Activated CD8-positive, alpha-beta T cell treated with anti-CD3 and anti-CD28 coated beads, Interleukin-2, amount 10 ng/mL, durations not matched to agents 7 days and 5 days (primary cell): Measurements from ENCODE around the gene GPR135. TPM values are rescaled to one million over a fixed set of nuclear protein-coding genes. Genes with fewer than 3 reads are reported as not detected.
"Not testable (repeated sequence)": the region's sequence is repeated elsewhere in the genome, so short reads cannot be mapped to it uniquely, and the experiment has no call there.

Experiments used
- ATAC-seq: fragments of 150-1000 bp; cut with Tn5 transposase; one replicate; pipeline ENCODE4 v1.10.0; 2021; ENCODE audit warnings: moderate library complexity
- CTCF ChIA-PET: fragments of 350-600 bp; sonication (Branson Sonifier 250); formaldehyde crosslinking; loops from one replicate; lab custom pipeline; 2021; ENCODE audit warnings: antibody characterized with exemption; lab: Charles Lee
- POLR2A ChIA-PET: fragments of 350-600 bp; sonication (Branson Sonifier 250); formaldehyde crosslinking; loops from one replicate; lab custom pipeline; 2021; ENCODE audit warnings: antibody characterized with exemption; lab: Charles Lee
- DNase-seq: peaks from one replicate; pipeline ENCODE4 v3.0.0-alpha.2; 2020
- H3K27ac Mint-ChIP-seq: one replicate; pipeline ENCODE4 v1.8.0; 2021; ENCODE audit warnings: mild to moderate bottlenecking, mixed read lengths
- H3K27me3 Mint-ChIP-seq: one replicate; pipeline ENCODE4 v1.8.0; 2021; ENCODE audit warnings: low read depth, mixed read lengths
- H3K36me3 Mint-ChIP-seq: one replicate; pipeline ENCODE4 v1.8.0; 2021; ENCODE audit warnings: low read depth, mixed read lengths
- H3K4me1 Mint-ChIP-seq: one replicate; pipeline ENCODE4 v1.8.0; 2021; ENCODE audit warnings: low read depth, mixed read lengths
- H3K4me3 Mint-ChIP-seq: one replicate; pipeline ENCODE4 v1.8.0; 2021; ENCODE audit warnings: mild to moderate bottlenecking, mixed read lengths
- H3K9me3 Mint-ChIP-seq: one replicate; pipeline ENCODE4 v1.8.0; 2022; ENCODE audit warnings: mixed read lengths; ENCODE audit not compliant: insufficient read depth
- total RNA-seq, 2 experiments: library from RNA; stranded (reverse); gene quantifications; one replicate each; pipeline ENCODE4 v1.2.3, GENCODE V29; 2021

Gene GPR135
- total RNA-seq, 2 experiments from 2014 or later, result 1.5 to 1.8 TPM

DNA sequence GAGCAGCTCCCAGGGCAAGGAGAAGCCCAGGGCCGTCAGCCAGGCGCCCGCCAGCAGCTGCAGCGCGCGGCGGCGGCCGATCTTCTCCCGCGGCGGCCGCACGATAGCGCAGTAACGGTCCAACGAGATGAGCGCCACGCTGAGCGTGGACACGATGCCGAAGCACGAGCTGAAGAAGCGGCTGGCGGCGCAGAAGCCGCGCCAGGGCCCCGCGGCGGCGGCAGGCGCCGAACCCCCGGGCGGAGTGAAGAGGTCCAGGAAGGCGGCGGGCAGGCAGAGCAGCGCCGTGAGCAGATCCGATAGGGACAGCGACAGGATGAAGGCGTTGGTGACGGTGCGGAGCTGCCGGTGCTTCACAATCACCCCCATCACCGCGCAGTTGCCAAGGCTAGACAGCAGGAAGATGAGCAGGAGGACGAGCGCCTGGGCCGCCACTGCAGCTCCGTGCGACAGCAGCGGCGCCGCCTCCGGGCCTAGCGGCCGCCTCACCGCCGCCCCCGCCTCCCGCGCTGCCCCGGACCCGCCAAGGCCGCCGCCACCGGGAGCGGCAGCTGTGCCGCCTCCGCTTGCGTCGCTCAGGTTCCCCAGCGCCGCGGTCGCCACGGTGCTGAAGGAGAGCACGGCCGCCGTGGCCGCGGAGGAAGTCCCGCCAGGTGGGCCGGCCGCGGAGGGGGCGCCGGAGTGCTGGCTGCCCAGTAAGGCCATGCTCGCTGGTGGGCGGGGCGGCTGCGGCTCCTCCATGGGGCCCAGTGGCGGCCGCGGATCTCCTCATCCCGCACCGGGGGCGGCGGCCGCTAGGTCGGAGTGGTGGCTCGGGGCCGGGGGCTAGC lies 479 bp downstream of the GPR135 start:
- ATAC-seq, result peak; percentile 79
- H3K27ac Mint-ChIP-seq, result peak overlapping the region; percentile 62
- H3K27me3 Mint-ChIP-seq, result no peaks in the 10 kb centered on the region
- POLR2A ChIA-PET, result interaction anchor here (1.9 kb wide), 1 partner anchor 14 kb away, joined by 6 read pairs; no protein-coding TSS in a partner anchor
- H3K36me3 Mint-ChIP-seq, result peaks cover 6% of the 10 kb centered on the region
- H3K4me3 Mint-ChIP-seq, result peak overlapping the region; percentile 78
- peaks cover 14% of the 10 kb centered on the region for H3K4me1 Mint-ChIP-seq
- no peaks in the 10 kb centered on the region for H3K9me3 Mint-ChIP-seq
- DNase-seq, result peak; percentile 65
- CTCF ChIA-PET, result interaction anchor here (1.2 to 1.7 kb wide), 2 partner anchors 20 to 112 kb away, joined by 3 to 5 read pairs; partner anchors contain the start of genes JKAMP and L3HYPDH

DNA sequence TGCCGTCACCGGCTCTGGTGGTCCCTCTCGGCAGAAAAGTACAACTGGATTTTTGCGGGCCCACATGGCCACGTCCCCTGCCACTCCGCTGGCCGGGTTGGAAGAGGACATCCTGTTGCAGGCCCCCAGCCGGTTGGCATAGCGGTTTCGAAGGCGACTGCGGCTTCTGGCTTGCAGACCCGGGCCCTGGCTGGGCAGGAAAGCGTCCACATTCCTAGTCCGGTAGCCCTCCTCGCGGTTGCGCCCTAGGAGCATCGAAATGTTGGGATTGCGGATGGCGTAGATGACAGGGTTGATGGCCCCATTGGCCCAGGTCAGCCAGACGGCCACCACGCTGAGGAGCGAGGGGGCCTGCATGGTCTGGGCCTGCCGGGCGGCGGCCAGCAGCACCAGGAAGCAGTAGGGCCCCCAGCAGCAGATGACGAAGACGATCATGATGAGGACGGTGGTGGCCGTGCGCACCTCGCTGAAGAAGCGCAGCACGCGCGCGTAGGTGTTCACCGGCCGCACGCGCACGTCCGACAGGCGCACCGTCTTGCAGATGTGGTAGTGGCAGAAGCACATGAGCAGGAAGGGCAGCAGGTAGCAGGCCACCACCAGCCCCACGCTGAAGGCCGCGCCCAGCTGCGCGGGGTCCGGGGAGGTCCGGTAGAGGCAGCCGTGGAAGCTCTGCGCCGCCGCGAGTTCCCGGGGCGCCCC lies 1.2 kb downstream of the GPR135 start:
- Mint-ChIP-seq H3K36me3 (peaks cover 6% of the 10 kb centered on the region), H3K9me3 (no peaks in the 10 kb centered on the region), H3K27ac (peak overlapping the region; percentile 70), H3K4me1 (peaks cover 14% of the 10 kb centered on the region), H3K27me3 (no peaks in the 10 kb centered on the region), H3K4me3 (peak overlapping the region; percentile 78)
- CTCF ChIA-PET, result interaction anchor here (1.2 to 1.7 kb wide), 2 partner anchors 20 to 113 kb away, joined by 3 to 5 read pairs; partner anchors contain the start of genes JKAMP and L3HYPDH
- ATAC-seq, result no peak
- peak; percentile 28 for DNase-seq
- POLR2A ChIA-PET, result interaction anchor here (1.3 to 1.9 kb wide), 2 partner anchors 15 to 20 kb away, joined by 6 read pairs; partner anchors contain the start of genes JKAMP and L3HYPDH

DNA sequence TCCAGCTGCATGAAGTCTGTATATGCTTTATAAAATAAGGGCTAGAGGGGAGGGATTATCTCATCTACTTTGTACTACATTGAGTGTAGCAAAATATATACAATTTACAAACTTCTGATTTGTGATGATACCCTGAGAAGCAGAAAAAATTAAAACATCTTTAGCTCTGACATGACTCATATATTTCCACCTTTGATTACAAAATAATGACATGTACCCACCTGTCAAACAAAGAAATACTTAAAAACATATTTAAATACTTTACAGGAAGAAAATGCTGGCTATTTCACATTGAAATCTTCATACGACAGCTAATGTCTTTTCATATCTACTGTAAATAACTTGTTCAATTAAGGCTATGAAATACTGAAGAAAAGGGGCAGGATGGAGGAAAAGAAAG lies 3.3 kb downstream of the GPR135 start:
- DNase-seq (no peak), ATAC-seq (no peak)
- no peak overlapping the region for H3K4me3 Mint-ChIP-seq
- H3K9me3 Mint-ChIP-seq, result no peaks in the 10 kb centered on the region
- H3K4me1 Mint-ChIP-seq, result peaks cover 14% of the 10 kb centered on the region
- H3K36me3 Mint-ChIP-seq, result peaks cover 15% of the 10 kb centered on the region
- H3K27ac Mint-ChIP-seq, result no peak overlapping the region
- CTCF ChIA-PET, result interaction anchor here (1.1 to 1.2 kb wide), 2 partner anchors 11 to 18 kb away, joined by 3 to 5 read pairs; no protein-coding TSS in a partner anchor
- POLR2A ChIA-PET, result interaction anchor here (1.2 kb wide), 1 partner anchor 15 kb away, joined by 3 read pairs; no protein-coding TSS in a partner anchor
- H3K27me3 Mint-ChIP-seq, result no peaks in the 10 kb centered on the region

DNA sequence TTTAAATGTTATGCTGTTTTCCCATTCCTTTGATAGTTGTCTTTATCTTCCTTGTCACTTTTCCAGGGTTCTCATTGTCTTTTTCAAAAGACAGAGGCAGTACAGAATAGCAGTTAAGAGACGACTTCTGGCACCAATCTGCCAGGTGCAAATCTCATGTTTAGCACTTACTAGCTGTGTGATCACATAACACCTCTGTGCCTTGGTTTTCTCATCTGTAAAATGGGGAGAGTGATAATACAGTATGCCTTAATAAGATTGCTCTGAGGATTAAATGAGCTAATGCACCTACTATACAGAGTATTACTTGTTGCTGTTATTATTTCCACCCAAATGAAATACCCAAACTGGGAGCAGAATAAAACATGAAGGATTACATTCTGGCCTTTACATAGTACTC lies 4.8 kb downstream of the GPR135 start:
- Mint-ChIP-seq H3K9me3 (no peaks in the 10 kb centered on the region), H3K4me1 (peaks cover 10% of the 10 kb centered on the region), H3K36me3 (peaks cover 24% of the 10 kb centered on the region), H3K27ac (no peak overlapping the region), H3K4me3 (no peak overlapping the region), H3K27me3 (no peaks in the 10 kb centered on the region)
- DNase-seq (no peak), ATAC-seq (no peak)
- CTCF ChIA-PET, result no interaction called here
- POLR2A ChIA-PET, result no interaction called here

DNA sequence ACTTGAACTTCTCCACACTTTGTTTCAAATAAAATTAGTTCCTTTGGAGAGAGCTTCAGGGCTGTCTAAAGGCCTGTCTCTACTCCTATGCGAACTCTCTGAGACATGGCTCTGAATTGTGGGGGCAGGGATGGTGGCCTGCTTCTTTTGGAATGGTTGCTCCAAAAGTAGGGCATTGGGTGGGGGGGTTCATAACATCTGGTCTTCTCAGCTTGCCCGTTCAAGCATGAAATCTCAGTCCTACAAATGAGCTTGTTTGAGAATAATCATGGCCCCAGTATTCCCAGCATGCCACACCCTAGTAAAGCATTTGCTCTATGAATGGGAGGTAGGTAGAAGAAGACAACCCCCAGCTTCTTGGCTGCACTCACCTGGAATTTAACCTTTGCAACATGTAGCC lies 6.7 kb downstream of the GPR135 start:
- ChIA-PET POLR2A (no interaction called here), CTCF (interaction anchor here (1.4 kb wide), 1 partner anchor 15 kb away, joined by 5 read pairs; no protein-coding TSS in a partner anchor)
- Mint-ChIP-seq H3K36me3 (peaks cover 25% of the 10 kb centered on the region), H3K27me3 (no peaks in the 10 kb centered on the region), H3K27ac (no peak overlapping the region), H3K9me3 (no peaks in the 10 kb centered on the region), H3K4me1 (peaks cover 3% of the 10 kb centered on the region), H3K4me3 (no peak overlapping the region)
- no peak for DNase-seq
- ATAC-seq, result no peak

- no peak overlapping the region for H3K4me3 Mint-ChIP-seq
- CTCF ChIA-PET, result no interaction called here
- no peak for DNase-seq
- H3K36me3 Mint-ChIP-seq, result peaks cover 25% of the 10 kb centered on the region
- H3K4me1 Mint-ChIP-seq, result no peaks in the 10 kb centered on the region
- H3K9me3 Mint-ChIP-seq, result no peaks in the 10 kb centered on the region
- POLR2A ChIA-PET, result no interaction called here
- no peak overlapping the region for H3K27ac Mint-ChIP-seq
- no peaks in the 10 kb centered on the region for H3K27me3 Mint-ChIP-seq
- ATAC-seq, result no peak
Observed at GRCh38 chr14:59455411-59455810, 9.8 kb downstream of the GPR135 start.

GRCh38 chr14:59454139-59454538 lies 11.0 kb downstream of the GPR135 start:
- no peak overlapping the region for H3K27ac Mint-ChIP-seq
- DNase-seq (no peak), ATAC-seq (no peak)
- H3K4me3 Mint-ChIP-seq, result no peak overlapping the region
- CTCF ChIA-PET, result no interaction called here
- H3K9me3 Mint-ChIP-seq, result no peaks in the 10 kb centered on the region
- no peaks in the 10 kb centered on the region for H3K27me3 Mint-ChIP-seq
- no peaks in the 10 kb centered on the region for H3K4me1 Mint-ChIP-seq
- peaks cover 23% of the 10 kb centered on the region for H3K36me3 Mint-ChIP-seq
- POLR2A ChIA-PET, result no interaction called here

DNA sequence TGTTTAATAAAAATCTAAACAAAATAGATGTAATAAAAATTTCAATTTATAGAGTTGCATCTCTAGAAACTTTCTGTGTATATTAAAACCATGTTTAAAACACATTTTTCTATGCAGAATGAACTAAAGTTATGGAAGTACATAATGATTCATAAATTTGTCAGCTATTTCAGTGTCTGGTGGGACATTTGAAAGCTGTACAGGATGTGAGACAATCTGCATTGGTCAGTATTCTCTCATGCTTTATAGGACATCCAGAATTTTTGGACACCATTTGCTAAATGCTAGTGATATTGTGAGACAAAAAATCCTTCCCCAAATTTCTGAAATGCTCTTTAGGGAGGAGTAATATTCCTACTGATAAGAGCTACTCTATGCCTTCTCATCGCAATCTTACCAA lies 13.3 kb downstream of the GPR135 start:
- no peak for DNase-seq
- ATAC-seq, result no peak
- no peaks in the 10 kb centered on the region for H3K27me3 Mint-ChIP-seq
- ChIA-PET POLR2A (no interaction called here), CTCF (no interaction called here)
- H3K4me1 Mint-ChIP-seq, result no peaks in the 10 kb centered on the region
- no peak overlapping the region for H3K27ac Mint-ChIP-seq
- H3K36me3 Mint-ChIP-seq, result peaks cover 14% of the 10 kb centered on the region
- no peaks in the 10 kb centered on the region for H3K9me3 Mint-ChIP-seq
- no peak overlapping the region for H3K4me3 Mint-ChIP-seq

DNA sequence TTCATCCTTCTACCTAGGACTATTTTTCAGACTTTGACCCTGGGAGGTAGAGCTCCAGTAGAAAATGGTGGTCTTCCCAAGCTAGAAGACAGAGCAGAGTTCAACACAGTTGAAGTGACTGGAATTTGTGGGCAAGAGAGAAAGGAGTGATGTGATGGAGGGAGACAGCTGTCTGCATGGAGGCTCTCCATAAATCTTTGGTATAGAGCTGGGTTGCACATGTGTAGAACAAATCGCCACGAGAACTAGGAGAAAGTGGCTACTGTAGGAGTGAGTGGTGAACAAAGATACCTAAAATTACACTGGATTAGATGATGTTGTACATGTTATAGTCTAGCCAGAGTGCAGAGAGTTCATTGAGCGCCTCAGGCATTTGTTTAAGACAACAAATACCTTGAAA lies 14.5 kb downstream of the GPR135 start:
- POLR2A ChIA-PET, result no interaction called here
- H3K9me3 Mint-ChIP-seq, result no peaks in the 10 kb centered on the region
- no peaks in the 10 kb centered on the region for H3K4me1 Mint-ChIP-seq
- DNase-seq, result no peak
- CTCF ChIA-PET, result interaction anchor here (1.2 kb wide), 1 partner anchor 12 kb away, joined by 5 read pairs; no protein-coding TSS in a partner anchor
- H3K27ac Mint-ChIP-seq, result no peak overlapping the region
- H3K27me3 Mint-ChIP-seq, result no peaks in the 10 kb centered on the region
- ATAC-seq, result no peak
- H3K4me3 Mint-ChIP-seq, result no peak overlapping the region
- H3K36me3 Mint-ChIP-seq, result peaks cover 8% of the 10 kb centered on the region

DNA sequence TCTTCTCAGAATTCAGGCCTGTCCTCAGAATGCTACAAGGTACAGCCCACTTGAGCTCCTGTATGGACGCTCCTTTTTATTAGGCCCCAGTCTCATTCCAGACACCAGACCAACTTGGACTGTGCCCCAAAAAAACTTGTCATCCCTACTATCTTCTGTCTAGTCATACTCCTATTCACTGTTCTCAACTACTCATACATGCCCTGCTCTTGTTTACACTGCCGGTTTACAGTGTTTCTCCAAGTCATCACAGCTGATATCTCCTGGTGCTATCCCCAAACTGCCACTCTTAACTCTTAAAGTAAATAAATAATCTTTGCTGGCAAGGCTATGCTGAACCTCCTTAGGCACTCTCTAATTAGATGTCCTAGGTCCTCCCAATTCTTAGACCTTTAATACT lies 16.5 kb downstream of the GPR135 start:
- H3K27me3 Mint-ChIP-seq, H3K27ac Mint-ChIP-seq, H3K4me1 Mint-ChIP-seq, POLR2A ChIA-PET, H3K36me3 Mint-ChIP-seq, H3K9me3 Mint-ChIP-seq, H3K4me3 Mint-ChIP-seq, ATAC-seq, DNase-seq, CTCF ChIA-PET: not testable (repeated sequence)

DNA sequence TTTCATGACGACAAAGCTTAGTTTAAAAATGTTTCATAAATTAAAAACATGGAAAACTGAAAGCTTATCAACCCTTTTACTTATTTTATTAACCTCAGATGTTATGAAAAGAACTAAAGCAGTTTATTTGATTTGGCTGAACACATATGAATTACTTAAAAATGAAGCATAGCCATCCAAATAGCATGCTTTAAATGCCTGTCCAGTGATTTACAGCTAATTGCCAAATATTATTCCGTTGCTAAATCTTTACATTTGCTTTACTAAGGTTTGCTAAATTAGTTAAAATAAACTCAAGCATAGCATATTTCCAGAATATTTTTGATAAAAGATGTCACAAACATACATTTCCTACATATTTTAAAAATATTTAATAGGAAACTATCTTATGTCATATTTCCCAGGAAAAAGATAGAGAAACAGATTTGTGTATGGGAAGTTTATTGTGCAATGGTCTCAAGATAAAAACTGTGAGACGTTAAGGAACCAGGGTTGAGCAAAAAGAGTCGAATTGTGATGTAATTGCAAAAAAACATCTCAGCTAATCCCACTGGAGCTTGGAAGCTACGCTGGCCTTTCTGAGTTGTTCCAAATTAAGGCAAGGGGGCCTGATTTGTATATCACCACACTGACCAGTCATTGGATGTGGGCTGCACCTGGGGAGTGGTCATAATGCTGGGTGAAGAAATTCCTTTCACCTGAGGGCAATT lies 25.8 kb downstream of the GPR135 start:
- no peak for DNase-seq
- ChIA-PET CTCF (interaction anchor here (0.6 to 4.3 kb wide), 4 partner anchors 58 to 384 kb away, joined by 3 to 12 read pairs (median 4); partner anchors contain the start of gene DAAM1), POLR2A (no interaction called here)
- H3K4me3 Mint-ChIP-seq, result no peak overlapping the region
- peaks cover 3% of the 10 kb centered on the region for H3K36me3 Mint-ChIP-seq
- ATAC-seq, result no peak
- H3K27ac Mint-ChIP-seq, result no peak overlapping the region
- no peaks in the 10 kb centered on the region for H3K9me3 Mint-ChIP-seq
- peaks cover 2% of the 10 kb centered on the region for H3K27me3 Mint-ChIP-seq
- peaks cover 11% of the 10 kb centered on the region for H3K4me1 Mint-ChIP-seq
